Panc1 (cell line): ENCODE data around the gene C9.

Source experiments
- CTCF ChIP-seq: fragments of 450-650 bp; IDR thresholded peaks from 2 replicates; pipeline ENCODE4 v1.5.1; 2017; ENCODE audit warnings: mild to moderate bottlenecking
- POLR2AphosphoS5 ChIP-seq: IDR thresholded peaks from 2 replicates; pipeline ENCODE4 v1.6.1; 2012; ENCODE audit warnings: mild to moderate bottlenecking, low read depth, low read length, moderate library complexity
- REST ChIP-seq, 2 experiments: IDR thresholded peaks; 2 replicates each; pipeline ENCODE4 v1.6.1; 2011 to 2012; ENCODE audit warnings: low read depth in 2 of 2, control low read depth in 1 of 2, low read length in 1 of 2, mild to moderate bottlenecking in 1 of 2, moderate library complexity in 1 of 2; ENCODE audit not compliant: insufficient read depth in 1 of 2
- SIN3A ChIP-seq: IDR thresholded peaks from 2 replicates; pipeline ENCODE4 v1.6.1; 2012; ENCODE audit warnings: low read depth, mild to moderate bottlenecking, low read length, moderate library complexity, borderline replicate concordance; ENCODE audit not compliant: insufficient read depth

- TF ChIP-seq CTCF: no peak
- no peak for TF ChIP-seq POLR2AphosphoS5
- no peak for TF ChIP-seq REST (IDR thresholded peaks at IDR 0.05; ENCODE audit: insufficient read depth in 1 of 2, low read depth in 2 of 2, low read length in 1 of 2)
- no peak for TF ChIP-seq SIN3A
Measured at GRCh38 chr5:39360471-39361111, 3.7 kb downstream of the C9 start.
